NCI-H146 treated with DMSO at 0.1 percent for 48 hours (cell line): ENCODE results near the gene KRABD2.
"Not testable (repeated sequence)": the region's sequence is repeated elsewhere in the genome, so short reads cannot be mapped to it uniquely, and the experiment has no call there.

Source experiments
- DNase-seq: peaks from one replicate; lab custom pipeline; 2025; ENCODE audit not compliant: unreplicated experiment; lab: John Stamatoyannopoulos, UW

The KRABD2 gene

GRCh38 chr17:8365143-8365542 is 11.4 kb downstream of the KRABD2 start:
- no peak for DNase-seq

GRCh38 chr17:8362651-8363332 is 13.7 kb downstream of the KRABD2 start:
- DNase-seq = no peak

- DNase-seq = no peak
Measured at GRCh38 chr17:8360751-8361150, 15.8 kb downstream of the KRABD2 start.

- DNase-seq = peak; percentile 21
Measured at GRCh38 chr17:8360260-8360659, 16.2 kb downstream of the KRABD2 start.

GRCh38 chr17:8359769-8360168 is 16.7 kb downstream of the KRABD2 start:
- no peak for DNase-seq

- DNase-seq = no peak
Measured at GRCh38 chr17:8357910-8358309, 18.6 kb downstream of the KRABD2 start.

- no peak for DNase-seq
Measured at GRCh38 chr17:8354236-8354635, 22.3 kb downstream of the KRABD2 start.

- no peak for DNase-seq
Measured at GRCh38 chr17:8353736-8354135, 22.8 kb downstream of the KRABD2 start.

- no peak for DNase-seq
Measured at GRCh38 chr17:8350339-8350738, 26.2 kb downstream of the KRABD2 start.

GRCh38 chr17:8347001-8347400 is 29.5 kb downstream of the KRABD2 start:
- not testable (repeated sequence) for DNase-seq

GRCh38 chr17:8345951-8346665 is 30.4 kb downstream of the KRABD2 start:
- DNase-seq = no peak

- DNase-seq = no peak
Measured at GRCh38 chr17:8345052-8345690, 31.3 kb downstream of the KRABD2 start.

GRCh38 chr17:8341456-8341855 is 35.0 kb downstream of the KRABD2 start:
- no peak for DNase-seq

- DNase-seq = no peak
Measured at GRCh38 chr17:8339540-8339939, 37.0 kb downstream of the KRABD2 start, which contains the start of gene ODF4. Gene ODF4, plus strand, starts transcription at chr17:8339840. Its CDS starts 212 bp downstream, at chr17:8340052.

- DNase-seq = no peak
Measured at GRCh38 chr17:8338753-8339140, 37.8 kb downstream of the KRABD2 start.

- DNase-seq = no peak
Measured at GRCh38 chr17:8337802-8338752, 38.4 kb downstream of the KRABD2 start.

GRCh38 chr17:8333281-8333680 is 43.2 kb downstream of the KRABD2 start:
- no peak for DNase-seq

- no peak for DNase-seq
Measured at GRCh38 chr17:8332688-8333087, 43.8 kb downstream of the KRABD2 start.

- DNase-seq = no peak
Measured at GRCh38 chr17:8332128-8332527, 44.4 kb downstream of the KRABD2 start.

GRCh38 chr17:8327303-8327649 is 49.2 kb downstream of the KRABD2 start:
- no peak for DNase-seq
